ENCODE measurements around the gene HDAC3.

HDAC3 gene

GRCh38 chr5:141634720-141635119, 1.9 kb downstream of the HDAC3 start:
- Histone ChIP-seq H3K36me3 (ENCODE audit: control insufficient read depth in 2 of 2, insufficient read depth in 1 of 2, low read length in 2 of 2) (peaks cover 30 to 44% of the 10 kb centered on the region in 2 experiments), H3K27ac (ENCODE audit: extremely low read depth, low read depth, low read length) (no peak overlapping the region), H3K9me3 (ENCODE audit: control insufficient read depth, insufficient read depth, low read depth, low read length) (no peaks in the 10 kb centered on the region), H3K4me1 (ENCODE audit: control insufficient read depth, insufficient read depth, low read length) (peaks cover 6% of the 10 kb centered on the region), H3K4me3 (ENCODE audit: low read depth, low read length) (no peak overlapping the region)
- CTCF ChIA-PET, result interaction anchor here (0.6 to 12.5 kb wide), 6 partner anchors 15 to 923 kb away, joined by 3 to 125 read pairs (median 4); partner anchors contain the start of gene DIAPH1
- POLR2A ChIA-PET, result interaction anchor here (1.4 kb wide), 1 partner anchor 16 kb away, joined by 4 read pairs; the partner anchor contains the start of gene DIAPH1
- no peak for TF ChIP-seq KLF1 (tag by site-specific recombination; IDR thresholded peaks at IDR 0.05)
- TF ChIP-seq ZBTB11 (tag by site-specific recombination; conservative IDR thresholded peaks at IDR 0.05; ENCODE audit: low read depth), result no peak
- TF ChIP-seq ATF2 (tag by site-specific recombination; IDR thresholded peaks at IDR 0.05; ENCODE audit: low read depth), result no peak
- TF ChIP-seq ZBTB48 (tag by site-specific recombination; IDR thresholded peaks at IDR 0.05), result no peak
- TF ChIP-seq ZBTB44 (tag by site-specific recombination; IDR thresholded peaks at IDR 0.05), result no peak
- no peak for TF ChIP-seq ZFP69B (tag by site-specific recombination; IDR thresholded peaks at IDR 0.05)
- TF ChIP-seq ZNF23 (tag by site-specific recombination; IDR thresholded peaks at IDR 0.05; ENCODE audit: borderline replicate concordance), result no peak

GRCh38 chr5:141633871-141634561, 2.6 kb downstream of the HDAC3 start:
- Histone ChIP-seq H3K27ac (ENCODE audit: extremely low read depth, low read depth, low read length) (no peak overlapping the region), H3K9me3 (ENCODE audit: control insufficient read depth, insufficient read depth, low read depth, low read length) (no peaks in the 10 kb centered on the region), H3K4me3 (ENCODE audit: low read depth, low read length) (no peak overlapping the region), H3K36me3 (ENCODE audit: control insufficient read depth in 2 of 2, insufficient read depth in 1 of 2, low read length in 2 of 2) (peaks cover 31 to 47% of the 10 kb centered on the region in 2 experiments), H3K4me1 (ENCODE audit: control insufficient read depth, insufficient read depth, low read length) (peaks cover 6% of the 10 kb centered on the region)
- ChIA-PET CTCF (interaction anchor here (0.7 to 12.5 kb wide), 6 partner anchors 14 to 122 kb away, joined by 3 to 125 read pairs (median 4); partner anchors contain the start of gene DIAPH1), POLR2A (interaction anchor here (0.7 to 1.4 kb wide), 4 partner anchors 9 to 42 kb away, joined by 4 to 7 read pairs (median 4); partner anchors contain the start of gene DIAPH1)
- TF ChIP-seq ZNF623 (tag by site-specific recombination; IDR thresholded peaks at IDR 0.05) (peak; percentile 36; the same call in 1 of the 2 replicates), ZEB2 (tag by site-specific recombination; IDR thresholded peaks at IDR 0.05) (no peak)

GRCh38 chr5:141632650-141633049, 4.0 kb downstream of the HDAC3 start:
- CTCF ChIA-PET, result interaction anchor here (0.6 to 12.5 kb wide), 6 partner anchors 13 to 69 kb away, joined by 3 to 125 read pairs (median 5); partner anchors contain the start of gene DIAPH1
- TF ChIP-seq ZNF777 (tag by site-specific recombination; IDR thresholded peaks at IDR 0.05; ENCODE audit: borderline replicate concordance) (no peak), ZBTB8A (tag by site-specific recombination; IDR thresholded peaks at IDR 0.05) (0 out of 2 replicates have a peak, but pooled peaks have one; percentile 21)
- POLR2A ChIA-PET, result no interaction called here
- Histone ChIP-seq H3K4me1 (ENCODE audit: control insufficient read depth, insufficient read depth, low read length) (peaks cover 6% of the 10 kb centered on the region), H3K27ac (ENCODE audit: extremely low read depth, low read depth, low read length) (no peak overlapping the region), H3K36me3 (ENCODE audit: control insufficient read depth in 2 of 2, insufficient read depth in 1 of 2, low read length in 2 of 2) (peaks cover 35 to 57% of the 10 kb centered on the region in 2 experiments), H3K4me3 (ENCODE audit: low read depth, low read length) (no peak overlapping the region), H3K9me3 (ENCODE audit: control insufficient read depth, insufficient read depth, low read depth, low read length) (no peaks in the 10 kb centered on the region)

Data from HEK293 (cell line).